Upper lobe of left lung (tissue), 4 donors: ENCODE results near the gene NR2F1-AS1.

Experiments
- EP300 ChIP-seq, 4 donors: sonication (generic); formaldehyde crosslinking; IDR thresholded peaks; one replicate each; pipeline ENCODE4 v1.5.1; 2017; ENCODE audit warnings: antibody characterized with exemption in 4 of 4, control low read depth in 2 of 4
- POLR2A ChIP-seq, 4 donors: fragments of 450-650 bp; IDR thresholded peaks; one replicate each; pipeline ENCODE4 v1.5.1; 2016 to 2017; ENCODE audit warnings: antibody characterized with exemption in 4 of 4, mild to moderate bottlenecking in 2 of 4
- POLR2AphosphoS5 ChIP-seq, 2 donors: sonication (generic); formaldehyde crosslinking; IDR thresholded peaks; one replicate each; pipeline ENCODE4 v1.5.1; 2017; ENCODE audit warnings: antibody characterized with exemption in 2 of 2
- TF ChIP-seq, protein P1 (sequence below), 6 experiments: fragments of 450-650 bp in 4 of 6; fragments of 200-600 bp in 2 of 6; sonication (generic) in 2 of 6; IDR thresholded peaks; one replicate each; pipeline ENCODE4 v1.5.1; 2016 to 2019; ENCODE audit warnings: antibody characterized with exemption in 6 of 6

DNA sequence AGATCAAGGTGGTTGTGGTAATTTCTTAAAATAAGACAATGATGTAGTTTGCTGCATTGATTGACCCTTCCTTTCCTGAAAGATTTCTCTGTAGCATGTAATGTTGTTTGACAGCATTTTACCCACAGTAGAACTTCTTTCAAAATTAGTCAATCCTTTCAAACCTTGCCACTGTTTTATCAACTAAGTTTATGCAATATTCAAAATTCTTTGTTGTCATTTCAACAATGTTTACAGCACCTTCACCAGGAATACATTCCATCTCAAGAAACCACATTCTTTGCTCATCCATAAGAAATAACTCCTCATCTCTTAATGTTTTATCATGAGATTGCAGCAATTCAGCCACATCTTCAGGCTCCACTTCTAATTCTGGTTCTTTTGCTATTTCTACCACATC lies 45.8 kb upstream of the NR2F1-AS1 start:
- TF ChIP-seq, protein P1, sequence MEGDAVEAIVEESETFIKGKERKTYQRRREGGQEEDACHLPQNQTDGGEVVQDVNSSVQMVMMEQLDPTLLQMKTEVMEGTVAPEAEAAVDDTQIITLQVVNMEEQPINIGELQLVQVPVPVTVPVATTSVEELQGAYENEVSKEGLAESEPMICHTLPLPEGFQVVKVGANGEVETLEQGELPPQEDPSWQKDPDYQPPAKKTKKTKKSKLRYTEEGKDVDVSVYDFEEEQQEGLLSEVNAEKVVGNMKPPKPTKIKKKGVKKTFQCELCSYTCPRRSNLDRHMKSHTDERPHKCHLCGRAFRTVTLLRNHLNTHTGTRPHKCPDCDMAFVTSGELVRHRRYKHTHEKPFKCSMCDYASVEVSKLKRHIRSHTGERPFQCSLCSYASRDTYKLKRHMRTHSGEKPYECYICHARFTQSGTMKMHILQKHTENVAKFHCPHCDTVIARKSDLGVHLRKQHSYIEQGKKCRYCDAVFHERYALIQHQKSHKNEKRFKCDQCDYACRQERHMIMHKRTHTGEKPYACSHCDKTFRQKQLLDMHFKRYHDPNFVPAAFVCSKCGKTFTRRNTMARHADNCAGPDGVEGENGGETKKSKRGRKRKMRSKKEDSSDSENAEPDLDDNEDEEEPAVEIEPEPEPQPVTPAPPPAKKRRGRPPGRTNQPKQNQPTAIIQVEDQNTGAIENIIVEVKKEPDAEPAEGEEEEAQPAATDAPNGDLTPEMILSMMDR (IDR thresholded peaks at IDR 0.05) = no peak
- no peak for TF ChIP-seq EP300 (IDR thresholded peaks at IDR 0.05)
- no peak for TF ChIP-seq POLR2AphosphoS5 (IDR thresholded peaks at IDR 0.05)
- TF ChIP-seq POLR2A (IDR thresholded peaks at IDR 0.05) = no peak
